Skeletal muscle satellite cell (primary cell): Measurements from ENCODE around the gene SERINC5.
"Not testable (repeated sequence)": the region's sequence is repeated elsewhere in the genome, so short reads cannot be mapped to it uniquely, and the experiment has no call there.

Experiments used
- H3K27me3 ChIP-seq: 2 replicates; pipeline ENCODE4 v1.7.0; 2013; ENCODE audit warnings: low read length; ENCODE audit not compliant: control insufficient read depth, insufficient read depth
- H3K36me3 ChIP-seq: 2 replicates; pipeline ENCODE4 v1.7.0; 2013; ENCODE audit warnings: mild to moderate bottlenecking, control low read depth, low read length; ENCODE audit not compliant: insufficient read depth
- H3K4me1 ChIP-seq: 2 replicates; pipeline ENCODE4 v1.7.0; 2013; ENCODE audit warnings: low read length; ENCODE audit not compliant: control insufficient read depth, insufficient read depth
- H3K4me2 ChIP-seq: 2 replicates; pipeline ENCODE4 v1.7.0; 2013; ENCODE audit warnings: mild to moderate bottlenecking, low read length
- H3K4me3 ChIP-seq: 2 replicates; pipeline ENCODE4 v1.7.0; 2013; ENCODE audit warnings: low read length
- H3K9ac ChIP-seq: 2 replicates; pipeline ENCODE4 v1.7.0; 2013; ENCODE audit warnings: mild to moderate bottlenecking, low read depth, low read length, moderate library complexity
- H3K9me3 ChIP-seq: replicated peaks from 2 replicates; pipeline ENCODE4 v1.7.0; 2013; ENCODE audit warnings: mild to moderate bottlenecking, control low read depth, low read length

SERINC5 gene

DNA sequence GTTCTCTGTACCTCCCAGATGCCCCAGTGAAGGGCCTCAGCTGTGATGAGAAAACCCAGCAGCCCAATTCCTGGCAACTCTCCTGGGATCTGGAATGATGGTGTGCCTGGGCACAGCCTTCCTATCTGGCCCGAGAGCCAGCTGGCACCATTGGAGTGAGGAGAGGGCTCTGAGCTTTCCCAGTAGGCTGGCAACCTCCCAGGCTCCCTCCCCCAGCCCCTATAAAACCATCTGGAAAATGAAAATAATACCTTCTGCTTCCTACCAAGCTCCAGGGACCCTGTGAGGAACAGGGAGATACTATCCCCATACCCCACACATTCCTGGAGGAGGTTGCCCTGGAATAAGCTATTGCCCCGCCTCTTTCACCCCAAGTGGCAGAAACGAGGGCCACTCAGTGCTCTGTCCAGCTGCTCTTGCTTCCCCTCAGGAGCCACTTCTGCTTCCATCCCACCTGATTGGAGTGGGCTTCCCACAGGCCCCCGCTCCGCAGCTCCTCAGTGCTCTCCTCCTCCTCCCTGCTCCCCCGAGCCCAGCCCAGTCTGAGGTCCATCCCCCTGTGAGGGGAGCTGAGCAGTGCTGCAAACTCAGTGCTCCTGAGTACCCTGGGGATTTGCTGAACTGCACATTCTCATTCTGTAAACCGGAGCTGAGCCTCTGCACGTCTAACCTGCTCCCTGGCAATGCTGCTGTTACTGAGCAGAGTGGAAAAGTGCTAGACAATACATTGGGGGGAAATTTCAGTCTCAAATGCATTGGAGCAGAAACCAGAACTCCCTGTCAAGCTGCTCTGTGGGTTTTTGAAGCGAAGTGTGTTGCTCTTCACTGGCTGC is 146.0 kb downstream of the SERINC5 start:
- H3K9me3 ChIP-seq, result no peaks in the 10 kb centered on the region
- no peaks in the 10 kb centered on the region for H3K4me1 ChIP-seq
- no peak overlapping the region for H3K4me2 ChIP-seq
- no peak overlapping the region for H3K4me3 ChIP-seq
- no peaks in the 10 kb centered on the region for H3K36me3 ChIP-seq
- no peak overlapping the region for H3K9ac ChIP-seq
- peaks cover 4% of the 10 kb centered on the region for H3K27me3 ChIP-seq

DNA sequence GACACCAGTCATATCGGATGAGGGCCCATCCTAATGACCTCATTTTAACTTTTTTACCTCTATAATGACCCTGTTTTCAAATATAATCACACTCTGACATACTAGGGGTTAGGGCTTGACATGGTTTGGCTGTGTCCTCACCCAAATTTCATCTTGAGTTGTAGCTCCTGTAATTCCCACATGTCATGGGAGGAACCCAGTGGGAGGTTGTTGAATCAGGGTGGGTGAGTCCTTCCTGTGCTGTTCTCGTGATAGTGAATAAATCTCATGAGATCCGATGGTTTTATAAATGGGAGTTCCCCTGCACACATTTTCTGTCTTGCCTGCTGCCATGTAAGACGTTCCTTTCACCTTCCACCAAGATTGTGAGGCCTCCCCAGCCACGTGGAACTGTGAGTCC is 148.9 kb downstream of the SERINC5 start:
- Histone ChIP-seq H3K27me3 (peaks cover 8% of the 10 kb centered on the region), H3K9me3 (no peaks in the 10 kb centered on the region), H3K4me3 (no peak overlapping the region), H3K9ac (no peak overlapping the region), H3K4me2 (no peak overlapping the region), H3K36me3 (no peaks in the 10 kb centered on the region), H3K4me1 (no peaks in the 10 kb centered on the region)

DNA sequence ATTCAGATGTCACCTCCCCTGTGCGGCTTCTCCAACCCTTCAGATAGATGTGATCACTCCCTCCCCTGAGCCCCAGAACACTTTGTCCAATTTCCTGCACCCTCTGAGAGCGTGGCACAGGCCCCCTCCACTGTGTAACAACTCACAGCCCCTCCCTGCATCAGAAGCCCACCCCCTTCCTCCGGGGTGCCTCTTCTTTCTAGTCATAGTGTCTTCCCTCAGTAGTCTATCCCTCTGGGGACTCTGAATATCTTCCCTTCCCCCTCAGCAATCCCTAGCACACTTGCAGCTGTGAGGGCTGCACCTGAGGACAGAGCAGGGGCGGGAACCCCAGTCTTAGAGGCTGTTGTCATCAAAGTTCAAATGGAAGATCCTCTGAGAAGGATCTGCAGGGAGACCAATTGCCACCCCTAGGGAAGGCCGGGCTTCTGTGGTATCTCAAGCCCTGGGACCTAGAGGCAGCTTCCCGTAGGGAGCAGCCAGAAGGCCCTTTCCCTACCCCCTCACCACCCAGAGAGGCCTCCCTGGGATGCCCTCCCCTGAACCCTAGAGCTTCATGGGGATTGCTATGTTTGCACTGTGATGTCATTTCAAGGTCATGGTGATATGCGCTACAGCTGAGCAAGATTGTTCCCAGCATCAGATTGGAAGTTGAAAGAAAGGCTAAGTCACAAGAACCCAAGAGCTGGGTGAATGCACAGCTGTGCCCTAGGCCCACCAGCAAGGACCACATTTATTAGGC is 150.0 kb downstream of the SERINC5 start:
- Histone ChIP-seq H3K4me1 (no peaks in the 10 kb centered on the region), H3K4me3 (no peak overlapping the region), H3K27me3 (peaks cover 8% of the 10 kb centered on the region), H3K9ac (no peak overlapping the region), H3K36me3 (no peaks in the 10 kb centered on the region), H3K9me3 (no peaks in the 10 kb centered on the region), H3K4me2 (no peak overlapping the region)

DNA sequence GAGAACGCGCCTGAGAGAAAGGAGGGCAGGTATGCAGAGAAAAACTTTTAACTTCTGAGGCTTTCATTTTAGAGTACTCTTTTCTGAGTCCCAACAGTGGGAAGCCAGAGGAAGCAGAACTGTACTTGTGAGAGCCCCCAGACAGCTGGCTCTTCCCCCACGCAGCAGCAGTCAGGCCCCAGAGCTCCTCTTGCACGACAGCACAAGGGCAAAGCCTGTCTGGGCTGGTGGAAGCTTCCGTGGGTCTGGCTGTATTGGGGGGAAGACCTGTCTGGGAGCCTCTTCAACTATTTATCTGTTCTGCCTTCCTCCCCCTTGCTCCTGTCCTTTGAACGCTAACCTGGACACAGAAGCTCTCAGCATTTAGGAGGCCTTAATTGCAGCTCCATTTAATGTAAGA is 152.5 kb downstream of the SERINC5 start:
- Histone ChIP-seq H3K9ac (no peak overlapping the region), H3K4me1 (no peaks in the 10 kb centered on the region), H3K4me2 (no peak overlapping the region), H3K9me3 (no peaks in the 10 kb centered on the region), H3K36me3 (no peaks in the 10 kb centered on the region), H3K27me3 (peaks cover 4% of the 10 kb centered on the region), H3K4me3 (no peak overlapping the region)

DNA sequence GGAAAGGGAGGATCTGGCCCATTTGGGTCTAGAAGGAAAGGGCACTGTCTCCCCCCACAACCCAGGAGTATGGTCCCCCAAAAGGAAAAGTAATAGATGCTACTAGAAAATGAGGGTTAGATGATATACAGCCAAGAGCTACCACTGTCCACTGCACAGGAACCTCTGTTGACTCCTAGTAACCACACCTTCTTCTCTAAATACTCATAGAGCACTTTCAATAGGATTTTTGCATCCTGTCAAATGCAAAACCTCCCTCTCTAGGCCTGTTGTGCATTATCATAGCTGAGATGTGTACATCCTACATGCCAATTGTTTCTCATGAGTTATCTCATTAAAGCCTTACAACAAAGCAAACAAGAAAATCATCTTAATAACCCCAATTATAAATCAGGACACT is 153.9 kb downstream of the SERINC5 start:
- Histone ChIP-seq H3K4me2 (no peak overlapping the region), H3K36me3 (no peaks in the 10 kb centered on the region), H3K4me3 (no peak overlapping the region), H3K27me3 (peaks cover 4% of the 10 kb centered on the region), H3K9me3 (no peaks in the 10 kb centered on the region), H3K9ac (no peak overlapping the region), H3K4me1 (no peaks in the 10 kb centered on the region)

DNA sequence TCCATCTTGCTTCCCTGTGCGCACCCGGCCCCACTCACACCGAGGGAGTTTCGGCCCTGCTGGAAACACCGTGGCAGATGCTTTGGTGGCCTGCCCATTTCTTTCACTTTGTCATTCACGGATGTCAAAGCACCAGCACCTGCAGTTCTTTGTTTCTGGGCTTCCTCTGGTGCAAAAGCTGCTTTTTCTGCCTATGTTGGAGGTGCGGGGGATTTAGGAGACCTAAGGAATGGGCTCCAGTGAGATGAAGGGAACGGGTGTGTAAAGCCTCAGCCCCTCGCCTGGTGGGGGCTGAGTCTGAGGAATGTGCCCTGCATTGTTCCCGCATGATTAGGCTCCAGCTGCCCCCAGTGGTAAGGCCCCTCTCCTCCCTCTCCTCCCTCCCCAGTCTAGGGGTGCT is 158.4 kb downstream of the SERINC5 start:
- H3K27me3 ChIP-seq, result no peaks in the 10 kb centered on the region
- no peak overlapping the region for H3K4me2 ChIP-seq
- H3K9ac ChIP-seq, result no peak overlapping the region
- no peaks in the 10 kb centered on the region for H3K4me1 ChIP-seq
- no peaks in the 10 kb centered on the region for H3K9me3 ChIP-seq
- no peak overlapping the region for H3K4me3 ChIP-seq
- H3K36me3 ChIP-seq, result no peaks in the 10 kb centered on the region

DNA sequence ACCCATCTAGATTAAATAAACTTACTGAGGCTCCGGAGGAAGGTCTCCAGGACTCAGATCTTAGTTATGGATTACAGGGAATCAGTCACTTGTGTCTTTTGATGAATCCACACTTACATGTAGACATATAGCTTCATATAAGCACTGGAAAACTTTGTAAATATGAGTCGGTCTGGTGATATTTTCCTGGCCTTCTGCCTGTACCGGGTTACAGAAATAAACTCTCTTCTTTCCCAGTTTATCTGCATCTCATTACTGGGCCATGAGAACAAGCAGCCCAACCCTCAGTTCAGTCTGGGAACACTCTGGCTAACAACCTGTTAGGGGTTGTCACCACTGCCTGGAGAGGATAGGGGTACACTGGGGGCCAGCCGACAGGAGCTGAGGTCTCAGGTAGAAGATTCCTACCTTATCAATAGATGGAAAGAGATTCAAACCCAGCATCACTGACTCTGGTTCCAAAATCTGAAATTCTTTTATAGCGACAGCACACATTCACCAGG is 161.6 kb downstream of the SERINC5 start:
- no peak overlapping the region for H3K4me3 ChIP-seq

DNA sequence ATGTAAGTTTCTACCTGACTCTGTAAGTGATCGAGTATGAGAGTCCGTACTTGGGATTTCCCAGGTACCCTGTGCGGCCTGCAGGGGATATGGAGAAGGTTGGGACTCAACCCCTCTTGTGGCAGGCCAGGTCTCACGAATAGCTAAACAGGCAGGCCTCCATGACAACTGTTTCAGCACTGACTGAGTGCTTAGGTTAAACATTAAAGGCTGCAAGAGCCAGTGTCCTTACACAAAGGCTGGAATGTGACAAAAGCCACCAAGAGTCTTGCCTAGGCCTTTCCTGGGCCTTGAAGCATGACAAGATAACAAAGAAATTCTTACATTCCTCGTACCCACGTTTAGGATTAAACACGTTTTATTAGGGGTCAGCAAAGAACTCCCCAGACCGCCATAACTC is 162.1 kb downstream of the SERINC5 start:
- H3K27me3 ChIP-seq, result no peaks in the 10 kb centered on the region
- no peaks in the 10 kb centered on the region for H3K9me3 ChIP-seq
- H3K9ac ChIP-seq, result no peak overlapping the region
- H3K4me1 ChIP-seq, result no peaks in the 10 kb centered on the region
- H3K4me3 ChIP-seq, result no peak overlapping the region
- no peaks in the 10 kb centered on the region for H3K36me3 ChIP-seq
- no peak overlapping the region for H3K4me2 ChIP-seq

More for the DNA sequence above, 161.6 kb downstream of the SERINC5 start:
- no peaks in the 10 kb centered on the region for H3K4me1 ChIP-seq
- H3K4me2 ChIP-seq, result no peak overlapping the region
- H3K9ac ChIP-seq, result no peak overlapping the region
- H3K9me3 ChIP-seq, result no peaks in the 10 kb centered on the region
- H3K27me3 ChIP-seq, result no peaks in the 10 kb centered on the region
- no peaks in the 10 kb centered on the region for H3K36me3 ChIP-seq

DNA sequence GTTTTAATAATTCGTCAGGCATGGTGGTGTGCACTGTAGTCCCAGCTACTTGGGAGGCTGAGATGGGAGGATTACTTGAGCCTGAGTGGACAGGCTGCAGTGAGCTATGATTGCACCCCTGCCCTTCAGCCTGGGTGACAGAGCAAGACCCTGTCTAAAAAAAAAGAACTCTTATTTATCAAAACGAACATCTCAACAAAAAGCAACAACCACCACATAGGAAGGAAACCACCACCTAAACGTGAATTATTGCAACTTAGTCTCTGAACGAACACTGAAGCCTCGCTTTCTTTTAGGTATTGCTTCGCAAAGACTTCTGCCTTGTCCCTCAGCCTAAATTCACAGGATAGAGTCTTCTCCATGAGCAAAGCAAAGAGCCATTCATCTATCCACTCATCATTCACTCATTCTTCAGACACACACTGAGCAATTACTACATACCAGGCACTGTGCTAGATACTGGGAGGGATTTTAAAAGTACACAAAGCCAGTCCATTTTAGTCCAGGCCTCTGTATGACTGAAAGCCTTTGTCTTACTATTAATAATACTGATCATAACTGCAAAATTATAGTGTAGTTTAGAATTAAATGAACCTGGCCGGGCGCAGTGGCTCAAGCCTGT is 163.3 kb downstream of the SERINC5 start:
- no peak overlapping the region for H3K9ac ChIP-seq
- H3K9me3 ChIP-seq, result no peaks in the 10 kb centered on the region
- no peaks in the 10 kb centered on the region for H3K4me1 ChIP-seq
- H3K4me3 ChIP-seq, result no peak overlapping the region
- peaks cover 3% of the 10 kb centered on the region for H3K27me3 ChIP-seq
- H3K4me2 ChIP-seq, result no peak overlapping the region
- no peaks in the 10 kb centered on the region for H3K36me3 ChIP-seq

DNA sequence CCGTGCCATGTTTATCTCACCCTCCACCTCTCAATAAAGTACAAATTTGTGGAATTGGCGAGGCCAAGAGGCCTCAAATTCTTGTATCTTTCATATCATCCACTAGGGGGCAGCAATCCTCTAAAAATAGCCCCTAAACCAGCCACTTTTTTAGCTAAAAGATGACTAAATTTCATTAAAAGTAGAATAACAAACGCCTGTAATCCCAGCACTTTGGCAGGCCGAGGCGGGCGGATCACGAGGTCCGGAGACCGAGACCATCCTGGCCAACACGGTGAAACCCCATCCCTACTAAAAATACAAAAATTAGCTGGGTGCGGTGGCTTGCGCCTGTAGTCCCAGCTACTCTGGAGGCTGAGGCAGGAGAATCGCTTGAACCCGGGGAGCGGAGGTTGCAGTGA is 164.1 kb downstream of the SERINC5 start:
- peak overlapping the region; percentile 42 for H3K4me3 ChIP-seq
- not testable (repeated sequence) for H3K4me1 ChIP-seq, H3K36me3 ChIP-seq, H3K27me3 ChIP-seq, H3K9me3 ChIP-seq
- H3K9ac ChIP-seq, result peak overlapping the region; percentile 52
- peak overlapping the region; percentile 77 for H3K4me2 ChIP-seq

DNA sequence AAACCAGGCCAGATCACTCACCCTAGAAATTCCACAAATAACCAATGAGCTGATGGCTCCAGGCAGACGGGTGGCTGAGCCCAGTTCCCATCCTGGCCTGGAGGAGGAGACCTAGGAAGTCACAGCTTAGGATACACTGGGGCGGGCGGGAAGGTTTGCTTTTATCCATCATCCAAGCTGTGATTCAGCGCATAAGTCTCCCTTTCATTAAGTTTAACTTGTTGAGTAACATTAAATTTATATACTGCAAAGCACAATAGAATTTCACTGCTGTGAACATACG is 165.0 kb downstream of the SERINC5 start:
- Histone ChIP-seq H3K9me3 (no peaks in the 10 kb centered on the region), H3K36me3 (no peaks in the 10 kb centered on the region), H3K9ac (no peak overlapping the region), H3K4me1 (no peaks in the 10 kb centered on the region), H3K4me3 (no peak overlapping the region), H3K4me2 (no peak overlapping the region), H3K27me3 (peaks cover 4% of the 10 kb centered on the region)
